Activated gamma-delta T cell treated with Interleukin-2 at 50 U/mL for 16 hours (primary cell): Measurements from ENCODE around the gene NPIPB8.
"Not testable (repeated sequence)": the region's sequence is repeated elsewhere in the genome, so short reads cannot be mapped to it uniquely, and the experiment has no call there.

ENCODE experiments used
- DNase-seq: peaks from one replicate; pipeline ENCODE4 v3.0.0-alpha.2; 2020

NPIPB8 gene

DNA sequence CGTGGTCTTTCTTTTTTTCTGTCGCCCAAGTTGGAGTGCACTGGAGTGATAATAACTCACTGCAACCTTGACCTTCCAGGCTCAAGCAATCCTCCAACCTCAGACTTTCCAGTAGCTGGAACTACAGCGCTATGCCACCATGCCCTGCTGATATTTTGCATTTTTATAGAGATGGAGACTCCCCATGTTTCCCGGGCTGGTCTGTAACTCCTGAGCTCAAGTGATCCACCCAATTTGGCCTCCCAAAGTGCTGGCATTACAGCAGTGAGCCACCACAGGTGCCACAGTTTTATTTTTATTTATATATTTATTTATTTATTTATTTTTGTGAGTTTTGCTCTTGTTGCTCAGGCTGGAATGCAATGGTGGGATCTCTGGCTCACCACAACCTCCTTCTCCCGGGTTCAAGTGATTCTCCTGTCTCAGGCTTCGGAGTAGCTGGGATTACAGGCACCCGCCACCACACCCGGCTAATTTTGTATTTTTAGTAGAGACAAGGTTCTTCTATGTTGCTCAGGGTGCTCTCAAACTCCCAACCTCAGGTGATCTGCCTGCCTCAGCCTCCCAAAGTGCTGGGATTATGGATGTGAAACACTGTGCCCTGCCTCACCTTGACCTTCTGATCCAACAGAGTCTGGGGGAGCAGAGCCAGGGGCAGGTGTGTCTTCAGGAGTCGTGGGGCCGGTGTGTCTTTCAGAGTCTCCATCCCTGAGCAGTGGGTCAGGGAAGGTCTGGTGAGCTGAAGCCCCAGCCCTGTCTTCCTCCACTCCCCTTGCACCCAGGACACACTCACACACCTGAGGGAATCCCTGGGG, 30.0 kb upstream of the NPIPB8 start:
- DNase-seq, result not testable (repeated sequence)

- not testable (repeated sequence) for DNase-seq
These were observed 29.4 kb upstream of the NPIPB8 start for GRCh38 chr16:28608496-28608808.

DNA sequence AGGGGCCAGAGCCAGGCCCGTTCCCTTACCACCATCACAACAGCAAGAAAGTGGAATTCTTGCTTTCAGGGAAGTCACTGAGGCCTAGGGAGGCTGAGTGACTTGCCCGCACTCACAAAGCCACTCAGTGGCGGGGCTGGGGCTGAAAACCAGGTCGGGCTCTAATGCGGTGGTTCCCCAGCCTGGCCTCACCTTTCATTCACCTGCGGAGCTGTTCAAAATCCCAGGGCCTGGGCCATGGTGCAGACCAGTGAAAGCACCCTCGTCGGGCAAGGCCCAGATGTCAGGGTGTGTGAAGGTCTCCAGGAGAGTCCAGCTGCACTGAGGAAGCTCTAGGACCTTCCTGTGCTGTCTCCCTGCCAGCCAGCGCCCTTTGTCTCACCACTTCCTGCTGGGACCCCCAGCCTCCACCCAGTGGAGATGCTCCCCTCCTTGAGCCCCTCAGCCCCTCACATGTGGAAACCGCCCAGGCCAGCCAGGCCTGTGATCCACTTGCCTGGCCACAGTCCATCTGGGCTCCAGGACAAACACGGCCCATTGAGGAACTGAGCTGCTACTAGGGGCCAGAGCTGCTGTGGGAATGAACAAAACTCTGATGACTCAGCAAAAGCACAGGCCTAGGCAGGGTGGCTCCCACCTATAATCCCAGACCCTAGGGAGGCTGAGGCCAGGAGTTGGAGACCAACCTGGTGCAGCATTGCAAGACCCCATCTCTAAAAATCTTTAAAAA, 28.8 kb upstream of the NPIPB8 start:
- not testable (repeated sequence) for DNase-seq

- DNase-seq, result no peak
These were observed 28.0 kb upstream of the NPIPB8 start, which contains the start of gene SULT1A1 for GRCh38 chr16:28609631-28610594. TSS of gene SULT1A1 (minus strand) at chr16:28610044. CDS start at chr16:28608855, 1,189 bp downstream.

DNA sequence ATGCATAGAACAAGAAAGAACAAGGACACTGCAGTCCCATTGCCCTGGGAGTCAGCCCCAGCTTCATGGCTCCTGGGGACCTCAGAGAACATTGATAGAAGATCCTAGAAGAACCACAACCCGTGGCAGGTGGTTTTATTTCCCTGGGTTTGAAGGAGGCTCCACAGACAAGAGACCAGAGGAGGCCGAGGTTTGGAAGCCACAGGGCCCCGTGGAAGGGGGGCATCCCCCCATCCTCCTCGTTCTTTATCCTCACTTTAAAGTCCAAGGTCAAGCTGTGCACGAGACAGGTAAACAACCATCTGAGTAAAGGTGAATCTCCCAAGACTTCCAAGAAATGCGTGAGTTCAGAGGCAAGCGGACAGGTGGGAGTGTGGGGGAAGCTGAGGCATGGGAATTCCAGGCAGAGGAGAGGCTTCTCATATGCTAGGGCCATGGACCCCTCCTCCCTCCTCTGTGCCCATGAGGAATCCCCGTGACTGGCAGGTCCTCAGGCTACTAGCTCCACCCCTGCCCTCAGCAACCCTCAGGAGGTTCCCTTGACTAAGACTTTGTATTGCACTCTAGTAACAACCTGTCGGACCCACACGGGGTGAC, 27.2 kb upstream of the NPIPB8 start:
- no peak for DNase-seq

DNA sequence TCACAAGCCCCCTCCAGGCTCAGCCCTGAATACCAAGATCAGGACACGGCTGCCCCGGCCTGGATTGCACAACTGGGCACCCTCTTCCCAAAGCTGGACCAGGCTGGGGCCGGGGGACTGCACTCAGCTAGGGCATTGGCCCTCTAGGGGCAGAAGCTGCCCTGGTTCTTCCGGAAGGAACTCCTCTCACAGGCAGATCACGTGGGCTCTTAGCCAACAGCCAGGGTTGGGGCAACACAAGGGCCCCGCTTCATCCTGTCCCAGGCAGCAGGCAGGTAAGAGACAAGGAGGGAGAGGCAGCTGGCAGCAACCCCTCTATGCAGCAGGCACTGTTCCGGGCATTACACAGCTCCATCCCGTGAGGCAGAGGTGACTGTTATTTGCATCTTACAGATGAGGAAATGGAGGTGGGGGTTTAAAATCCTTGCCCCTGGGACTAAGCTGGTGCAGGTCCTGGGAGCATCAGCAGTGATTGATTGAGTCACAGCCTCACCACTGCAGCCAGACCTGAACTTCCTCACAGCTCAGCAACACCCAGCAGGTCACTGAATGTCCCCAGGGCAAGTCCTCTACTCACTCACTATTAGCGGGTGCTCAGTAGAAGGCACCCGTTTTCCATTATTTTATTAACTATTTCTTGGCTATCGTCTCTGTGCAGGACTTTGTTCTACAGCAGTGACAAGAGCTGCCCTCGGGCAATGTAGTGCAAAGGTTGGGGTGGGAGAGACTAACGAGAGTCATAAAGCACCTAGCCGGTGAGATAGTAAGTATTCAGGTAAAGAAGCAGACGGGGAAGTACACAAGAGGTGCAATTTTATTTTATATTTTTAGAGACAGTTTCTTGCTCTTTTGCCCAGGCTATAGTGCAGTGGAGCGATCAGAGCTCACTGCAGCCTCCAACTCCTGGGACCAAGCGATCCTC, 25.2 kb upstream of the NPIPB8 start:
- DNase-seq, result not testable (repeated sequence)

GRCh38 chr16:28613912-28614311, 24.0 kb upstream of the NPIPB8 start:
- DNase-seq, result not testable (repeated sequence)

DNA sequence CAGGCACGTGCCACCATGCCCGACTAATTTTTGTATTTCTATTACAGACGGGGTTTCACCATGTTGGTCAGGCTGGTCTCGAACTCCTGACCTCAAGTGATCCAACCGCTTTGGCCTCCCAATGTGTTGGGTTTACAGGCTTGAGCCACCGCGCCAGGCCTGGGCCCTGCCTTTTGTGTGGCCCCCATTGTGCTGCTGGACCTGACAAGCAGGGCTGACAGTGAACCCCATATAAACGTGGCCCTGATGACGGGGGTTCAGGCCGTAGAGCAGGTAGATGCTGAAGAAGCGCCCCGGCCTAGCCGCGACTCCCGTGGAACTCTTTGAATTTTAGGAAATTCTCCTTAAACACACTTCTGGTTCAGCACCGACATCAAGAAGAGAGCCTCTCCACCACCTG, 23.3 kb upstream of the NPIPB8 start:
- DNase-seq, result not testable (repeated sequence)

DNA sequence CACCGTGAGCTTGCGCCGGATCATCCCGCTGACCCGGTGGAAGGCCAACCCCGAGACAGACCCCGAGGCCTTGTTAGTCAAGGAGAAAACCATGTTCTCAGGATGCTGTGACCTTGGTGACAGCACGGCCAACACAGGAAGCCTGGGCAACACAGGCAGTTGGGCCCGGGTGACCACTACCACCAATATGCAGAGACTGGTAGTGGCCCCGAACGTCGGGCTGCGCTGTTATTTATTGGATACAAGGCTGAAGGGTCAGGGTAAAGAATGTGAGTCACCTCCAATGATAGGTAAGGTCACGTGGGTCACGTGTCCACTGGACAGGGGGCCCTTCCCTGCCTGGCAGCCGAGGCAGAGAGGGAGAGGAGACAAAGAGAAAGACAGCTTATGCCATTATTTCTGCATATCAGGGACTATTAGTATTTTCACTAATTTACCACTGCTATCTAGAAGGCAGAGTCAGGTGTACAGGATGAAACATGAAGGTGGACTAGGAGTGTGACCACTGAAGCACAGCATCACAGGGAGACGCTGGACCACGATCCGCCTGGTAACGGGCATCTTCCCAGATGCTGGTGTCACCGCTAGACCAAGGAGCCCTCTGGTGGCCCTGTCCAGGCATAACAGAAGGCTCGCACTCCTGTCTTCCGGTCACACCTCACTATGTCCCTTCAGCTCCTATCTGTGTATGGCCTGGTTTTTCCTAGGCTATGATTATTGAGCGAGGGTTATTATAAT, 22.2 kb upstream of the NPIPB8 start:
- not testable (repeated sequence) for DNase-seq

DNA sequence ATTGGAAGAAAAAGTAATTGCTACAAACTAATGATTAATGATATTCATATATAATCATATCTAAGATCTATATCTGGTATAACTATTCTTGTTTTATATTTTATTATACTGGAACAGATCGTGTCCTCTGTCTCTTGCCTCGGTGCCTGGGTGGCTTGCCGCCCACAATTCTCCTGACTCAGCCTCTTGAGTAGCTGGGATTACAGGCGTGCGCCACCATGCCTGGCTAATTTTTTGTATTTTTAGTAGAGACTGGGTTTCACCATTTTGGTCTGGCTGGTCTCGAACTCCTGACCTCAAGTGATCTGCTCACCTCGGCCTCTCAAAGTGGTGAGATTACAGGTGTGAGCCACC, 21.7 kb upstream of the NPIPB8 start:
- DNase-seq, result not testable (repeated sequence)

GRCh38 chr16:28616636-28617035, 21.2 kb upstream of the NPIPB8 start:
- no peak for DNase-seq

DNA sequence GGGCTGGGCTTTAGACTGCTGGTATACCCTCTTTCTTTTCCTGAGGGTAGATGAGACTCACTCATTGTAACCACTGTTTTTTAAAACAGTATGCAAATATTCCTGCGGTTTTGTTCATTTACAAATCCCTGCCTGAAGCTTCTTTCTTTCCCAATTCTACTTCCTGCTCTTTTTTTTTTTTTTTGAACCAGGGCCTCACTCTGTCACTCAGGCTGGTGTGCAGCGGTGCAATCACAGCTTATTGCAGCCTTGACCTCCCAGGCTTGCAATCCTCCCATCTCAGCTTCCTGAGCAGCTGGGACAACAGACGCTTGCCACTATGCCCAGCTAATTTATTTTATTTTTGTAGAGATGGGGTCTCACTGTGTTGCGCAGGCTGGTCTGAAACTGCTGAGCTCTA, 20.0 kb upstream of the NPIPB8 start:
- no peak for DNase-seq

- not testable (repeated sequence) for DNase-seq
These were observed 17.5 kb upstream of the NPIPB8 start for GRCh38 chr16:28620316-28620715.

DNA sequence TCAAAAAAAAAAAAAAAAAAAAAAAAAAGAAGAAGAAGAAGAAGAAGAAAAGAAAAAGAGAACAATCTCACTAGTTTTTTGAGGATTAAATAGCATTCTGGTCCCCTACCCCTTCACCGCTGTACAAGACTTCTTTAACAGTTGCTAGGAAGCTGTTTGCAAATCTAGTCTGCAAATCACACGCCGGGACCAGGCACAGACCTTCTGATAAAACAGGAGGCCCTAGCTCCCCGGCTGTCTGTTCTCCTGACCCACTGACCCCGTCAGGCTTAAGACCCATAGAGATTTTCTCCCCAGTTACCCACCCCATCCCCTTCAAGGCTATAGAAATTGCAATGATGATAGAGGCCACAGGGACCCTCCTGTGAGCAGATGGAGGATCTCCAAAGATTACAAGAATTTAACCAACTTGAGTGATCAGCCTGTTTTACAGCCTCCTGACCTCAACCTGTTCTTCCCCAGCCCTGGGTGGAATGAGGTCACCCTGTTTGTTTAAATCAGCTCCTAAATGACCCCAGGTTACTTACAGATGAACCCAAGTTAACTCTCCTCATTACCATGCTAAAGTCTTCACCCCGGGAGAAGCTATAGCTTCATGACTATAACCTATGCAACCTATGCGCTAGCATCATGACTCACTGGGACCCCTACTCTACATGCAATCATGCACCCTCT, 16.2 kb upstream of the NPIPB8 start:
- DNase-seq, result no peak

- not testable (repeated sequence) for DNase-seq
These were observed 15.2 kb upstream of the NPIPB8 start for GRCh38 chr16:28622532-28623171.

GRCh38 chr16:28623172-28623711, 14.6 kb upstream of the NPIPB8 start:
- peak; percentile 61 for DNase-seq

GRCh38 chr16:28630905-28631304, 7.0 kb upstream of the NPIPB8 start:
- DNase-seq, result not testable (repeated sequence)

DNA sequence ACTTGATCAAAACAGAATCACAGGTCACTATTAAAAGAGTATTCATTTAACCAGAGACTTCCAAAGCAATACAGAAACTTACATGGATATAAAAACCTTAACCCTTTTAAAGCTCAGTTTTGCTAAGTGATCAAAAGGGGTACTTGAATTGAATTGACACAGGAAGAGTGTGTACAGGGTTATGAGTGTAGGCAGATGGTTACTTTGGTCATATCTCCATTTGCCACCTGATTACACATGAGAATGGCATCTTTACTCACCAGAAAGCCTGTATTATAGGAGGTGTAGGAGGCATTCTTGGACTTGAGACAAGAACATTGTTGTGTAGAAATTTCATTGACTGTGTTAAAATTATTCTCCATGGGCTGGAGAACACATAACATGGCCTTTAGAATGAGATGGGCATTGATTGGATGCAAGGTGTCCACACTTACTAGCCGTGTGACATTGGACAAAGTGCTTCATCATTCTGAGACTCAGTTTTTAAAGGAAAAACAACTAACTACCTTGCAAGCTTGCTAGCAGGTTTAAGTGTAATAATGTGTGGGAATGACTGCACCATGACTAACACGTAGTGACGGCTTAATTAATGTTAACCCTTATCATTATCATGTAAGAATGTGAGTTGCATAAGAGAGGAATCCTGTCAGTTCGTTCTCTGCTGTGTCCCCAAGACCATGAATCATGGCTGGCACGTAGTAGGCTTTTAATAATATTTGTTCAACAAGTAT, 1.6 kb upstream of the NPIPB8 start:
- not testable (repeated sequence) for DNase-seq

DNA sequence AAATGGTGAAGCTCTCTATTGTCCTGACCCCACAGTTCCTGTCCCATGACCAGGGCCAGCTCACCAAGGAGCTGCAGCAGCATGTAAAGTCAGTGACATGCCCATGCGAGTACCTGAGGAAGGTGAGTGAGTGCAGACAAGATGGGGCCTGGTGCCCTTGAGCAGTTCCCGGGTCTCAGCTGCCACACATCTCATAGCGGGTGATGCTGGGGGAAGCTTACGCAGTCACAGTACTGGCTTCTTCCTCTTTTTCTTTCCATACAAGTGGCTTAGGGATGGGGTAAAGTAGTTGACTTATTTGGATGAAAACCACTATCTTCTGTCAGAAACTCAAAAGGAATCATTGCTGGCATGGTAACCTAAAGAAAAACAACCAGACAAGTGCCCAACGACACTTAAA, 494 bp downstream of the NPIPB8 start:
- not testable (repeated sequence) for DNase-seq
